HepG2 (cell line): Measurements from ENCODE around the gene TRAPPC4. TPM values are rescaled to one million over a fixed set of nuclear protein-coding genes. Genes with fewer than 3 reads are reported as not detected.

ENCODE experiments used
- HMGA1 ChIP-seq: sonication (generic); formaldehyde crosslinking; conservative IDR thresholded peaks from 2 replicates; pipeline ENCODE4 v1.4.0; 2020; ENCODE audit warnings: missing genetic modification reagents
- KLF16 ChIP-seq, 2 experiments: sonication (generic) in 1 of 2; formaldehyde crosslinking in 1 of 2; IDR thresholded peaks; 2 replicates each; pipeline versions ENCODE4 v1.6.1 to v1.8.0; 2016 to 2023; ENCODE audit warnings: missing genetic modification reagents in 2 of 2, missing compliant biosample characterization in 1 of 2
- POLR2G ChIP-seq: fragments of 200-400 bp; formaldehyde crosslinking; IDR thresholded peaks from 2 replicates; pipeline ENCODE4 v1.6.1; 2018; ENCODE audit warnings: mild to moderate bottlenecking, low read depth, low read length, moderate library complexity
- PRPF4 ChIP-seq: fragments of 200-400 bp; formaldehyde crosslinking; IDR thresholded peaks from 2 replicates; pipeline ENCODE4 v1.6.1; 2016; ENCODE audit warnings: low read length, low read depth; ENCODE audit not compliant: poor library complexity, severe bottlenecking
- SCMH1 ChIP-seq: sonication (generic); formaldehyde crosslinking; IDR thresholded peaks from 2 replicates; pipeline ENCODE4 v1.9.0; 2021; ENCODE audit warnings: missing genetic modification reagents, mild to moderate bottlenecking, borderline replicate concordance
- SMYD3 ChIP-seq: sonication (generic); formaldehyde crosslinking; IDR thresholded peaks from 2 replicates; pipeline ENCODE4 v1.8.1; 2023; ENCODE audit warnings: mild to moderate bottlenecking, missing genetic modification reagents
- ZFP36L1 ChIP-seq: sonication (generic); formaldehyde crosslinking; IDR thresholded peaks from 2 replicates; pipeline ENCODE4 v1.8.0; 2022; ENCODE audit warnings: mild to moderate bottlenecking, missing genetic modification reagents, moderate library complexity
- ZNF446 ChIP-seq: sonication (generic); formaldehyde crosslinking; IDR thresholded peaks from 2 replicates; pipeline ENCODE4 v1.5.0; 2020; ENCODE audit warnings: mild to moderate bottlenecking, missing genetic modification reagents
- polyA plus RNA-seq, 8 experiments: library from polyadenylated mRNA; depleted of rRNA in 3 of 8; stranded (reverse) in 7 of 8; unstranded in 1 of 8; fragments of >200 nt; fragmentation: Illumina TruSeq in 4 of 8; extraction: Trizol in 4 of 8; gene quantifications; 2 replicates each; pipeline versions ENCODE4 v1.2.1 to v1.2.3, GENCODE V29; 2011 to 2016; ENCODE audit warnings: low read depth in 4 of 8, missing spikeins in 1 of 8, mixed read lengths in 1 of 8; ENCODE audit not compliant: insufficient read depth in 1 of 8
- total RNA-seq, 5 experiments: library from RNA; depleted of rRNA; stranded (reverse); fragments of >200 nt; fragmentation: Illumina TruSeq; extraction: Trizol; gene quantifications; 2 replicates each; pipeline ENCODE4 v1.2.3, GENCODE V29; 2016; ENCODE audit warnings: low read depth in 1 of 5
- TF ChIP-seq, protein P1 (sequence below): sonication (generic); formaldehyde crosslinking; IDR thresholded peaks from 2 replicates; pipeline ENCODE4 v1.4.0; 2020; ENCODE audit warnings: missing genetic modification reagents, borderline replicate concordance
- TF ChIP-seq, protein P2 (sequence below): sonication (generic); formaldehyde crosslinking; IDR thresholded peaks from 2 replicates; pipeline ENCODE4 v1.5.1; 2020; ENCODE audit warnings: missing genetic modification reagents, mild to moderate bottlenecking, borderline replicate concordance
- TF ChIP-seq, protein P3 (sequence below): sonication (generic); formaldehyde crosslinking; IDR thresholded peaks from one replicate; pipeline ENCODE4 v1.5.1; 2020; ENCODE audit warnings: mild to moderate bottlenecking, missing genetic modification reagents; ENCODE audit errors: not compliant biosample characterization
- TF ChIP-seq, protein P4 (sequence below): sonication (generic); formaldehyde crosslinking; IDR thresholded peaks from 2 replicates; pipeline ENCODE4 v1.4.0; 2020; ENCODE audit warnings: mild to moderate bottlenecking, missing genetic modification reagents
- TF ChIP-seq, protein P5 (sequence below): sonication (generic); formaldehyde crosslinking; IDR thresholded peaks from 2 replicates; pipeline ENCODE4 v1.4.0; 2020; ENCODE audit warnings: missing genetic modification reagents, mild to moderate bottlenecking, borderline replicate concordance

Gene TRAPPC4
- total and polyA plus RNA-seq, 2 of the 13 experiments (the other 11 are each of a cell fraction or from before 2014, with no cell fraction given): 97.4 to 140 TPM

DNA sequence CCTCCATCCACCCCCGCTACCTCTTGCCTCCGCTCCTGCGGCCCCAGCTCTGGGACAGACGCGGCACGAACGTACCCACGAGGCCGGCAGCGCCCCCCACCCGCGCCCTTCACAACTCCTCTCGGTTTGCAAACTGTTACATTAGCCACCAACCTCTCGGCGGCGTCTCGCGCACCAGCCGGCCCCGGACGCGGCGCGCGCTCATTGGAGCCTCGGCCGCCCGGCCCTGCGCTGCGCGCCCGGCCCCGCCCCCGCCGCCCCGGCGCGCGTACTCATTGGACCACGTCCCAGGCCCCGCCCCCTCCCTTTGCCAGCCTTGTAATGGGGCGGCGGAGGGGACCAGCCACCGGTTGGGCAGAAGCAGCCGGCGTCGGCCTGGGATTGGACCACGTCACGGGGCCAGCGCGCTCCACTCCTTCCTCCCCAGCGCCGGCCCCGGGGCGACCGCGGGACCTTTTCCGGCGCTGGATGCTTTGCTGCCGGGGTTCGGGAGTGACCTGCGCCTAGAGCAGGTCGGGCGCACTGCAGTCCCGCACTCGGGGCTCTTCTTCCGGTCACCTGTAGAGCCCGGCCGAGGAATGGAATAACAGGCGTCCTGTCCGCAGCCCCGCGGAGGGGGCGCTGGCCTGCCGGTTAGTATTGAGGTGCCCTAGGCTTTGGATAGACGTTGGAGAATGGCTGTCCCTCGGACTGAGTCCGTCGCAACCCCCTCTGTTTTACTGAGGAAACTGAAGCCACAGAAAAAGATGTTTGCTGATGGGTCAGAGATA is 38.6 kb downstream of the TRAPPC4 start, which contains the start of gene HYOU1 (continued):
- TF ChIP-seq, protein P1, sequence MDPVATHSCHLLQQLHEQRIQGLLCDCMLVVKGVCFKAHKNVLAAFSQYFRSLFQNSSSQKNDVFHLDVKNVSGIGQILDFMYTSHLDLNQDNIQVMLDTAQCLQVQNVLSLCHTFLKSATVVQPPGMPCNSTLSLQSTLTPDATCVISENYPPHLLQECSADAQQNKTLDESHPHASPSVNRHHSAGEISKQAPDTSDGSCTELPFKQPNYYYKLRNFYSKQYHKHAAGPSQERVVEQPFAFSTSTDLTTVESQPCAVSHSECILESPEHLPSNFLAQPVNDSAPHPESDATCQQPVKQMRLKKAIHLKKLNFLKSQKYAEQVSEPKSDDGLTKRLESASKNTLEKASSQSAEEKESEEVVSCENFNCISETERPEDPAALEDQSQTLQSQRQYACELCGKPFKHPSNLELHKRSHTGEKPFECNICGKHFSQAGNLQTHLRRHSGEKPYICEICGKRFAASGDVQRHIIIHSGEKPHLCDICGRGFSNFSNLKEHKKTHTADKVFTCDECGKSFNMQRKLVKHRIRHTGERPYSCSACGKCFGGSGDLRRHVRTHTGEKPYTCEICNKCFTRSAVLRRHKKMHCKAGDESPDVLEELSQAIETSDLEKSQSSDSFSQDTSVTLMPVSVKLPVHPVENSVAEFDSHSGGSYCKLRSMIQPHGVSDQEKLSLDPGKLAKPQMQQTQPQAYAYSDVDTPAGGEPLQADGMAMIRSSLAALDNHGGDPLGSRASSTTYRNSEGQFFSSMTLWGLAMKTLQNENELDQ: no peak
- TF ChIP-seq, protein P2, sequence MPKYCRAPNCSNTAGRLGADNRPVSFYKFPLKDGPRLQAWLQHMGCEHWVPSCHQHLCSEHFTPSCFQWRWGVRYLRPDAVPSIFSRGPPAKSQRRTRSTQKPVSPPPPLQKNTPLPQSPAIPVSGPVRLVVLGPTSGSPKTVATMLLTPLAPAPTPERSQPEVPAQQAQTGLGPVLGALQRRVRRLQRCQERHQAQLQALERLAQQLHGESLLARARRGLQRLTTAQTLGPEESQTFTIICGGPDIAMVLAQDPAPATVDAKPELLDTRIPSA (CRISPR knock-in tag): no peak
- TF ChIP-seq PRPF4: no peak
- peak; percentile 29 for TF ChIP-seq ZNF446 (CRISPR knock-in tag)
- TF ChIP-seq HMGA1 (CRISPR knock-in tag): no peak
- peak; percentile 81 for TF ChIP-seq POLR2G
- TF ChIP-seq, protein P3, sequence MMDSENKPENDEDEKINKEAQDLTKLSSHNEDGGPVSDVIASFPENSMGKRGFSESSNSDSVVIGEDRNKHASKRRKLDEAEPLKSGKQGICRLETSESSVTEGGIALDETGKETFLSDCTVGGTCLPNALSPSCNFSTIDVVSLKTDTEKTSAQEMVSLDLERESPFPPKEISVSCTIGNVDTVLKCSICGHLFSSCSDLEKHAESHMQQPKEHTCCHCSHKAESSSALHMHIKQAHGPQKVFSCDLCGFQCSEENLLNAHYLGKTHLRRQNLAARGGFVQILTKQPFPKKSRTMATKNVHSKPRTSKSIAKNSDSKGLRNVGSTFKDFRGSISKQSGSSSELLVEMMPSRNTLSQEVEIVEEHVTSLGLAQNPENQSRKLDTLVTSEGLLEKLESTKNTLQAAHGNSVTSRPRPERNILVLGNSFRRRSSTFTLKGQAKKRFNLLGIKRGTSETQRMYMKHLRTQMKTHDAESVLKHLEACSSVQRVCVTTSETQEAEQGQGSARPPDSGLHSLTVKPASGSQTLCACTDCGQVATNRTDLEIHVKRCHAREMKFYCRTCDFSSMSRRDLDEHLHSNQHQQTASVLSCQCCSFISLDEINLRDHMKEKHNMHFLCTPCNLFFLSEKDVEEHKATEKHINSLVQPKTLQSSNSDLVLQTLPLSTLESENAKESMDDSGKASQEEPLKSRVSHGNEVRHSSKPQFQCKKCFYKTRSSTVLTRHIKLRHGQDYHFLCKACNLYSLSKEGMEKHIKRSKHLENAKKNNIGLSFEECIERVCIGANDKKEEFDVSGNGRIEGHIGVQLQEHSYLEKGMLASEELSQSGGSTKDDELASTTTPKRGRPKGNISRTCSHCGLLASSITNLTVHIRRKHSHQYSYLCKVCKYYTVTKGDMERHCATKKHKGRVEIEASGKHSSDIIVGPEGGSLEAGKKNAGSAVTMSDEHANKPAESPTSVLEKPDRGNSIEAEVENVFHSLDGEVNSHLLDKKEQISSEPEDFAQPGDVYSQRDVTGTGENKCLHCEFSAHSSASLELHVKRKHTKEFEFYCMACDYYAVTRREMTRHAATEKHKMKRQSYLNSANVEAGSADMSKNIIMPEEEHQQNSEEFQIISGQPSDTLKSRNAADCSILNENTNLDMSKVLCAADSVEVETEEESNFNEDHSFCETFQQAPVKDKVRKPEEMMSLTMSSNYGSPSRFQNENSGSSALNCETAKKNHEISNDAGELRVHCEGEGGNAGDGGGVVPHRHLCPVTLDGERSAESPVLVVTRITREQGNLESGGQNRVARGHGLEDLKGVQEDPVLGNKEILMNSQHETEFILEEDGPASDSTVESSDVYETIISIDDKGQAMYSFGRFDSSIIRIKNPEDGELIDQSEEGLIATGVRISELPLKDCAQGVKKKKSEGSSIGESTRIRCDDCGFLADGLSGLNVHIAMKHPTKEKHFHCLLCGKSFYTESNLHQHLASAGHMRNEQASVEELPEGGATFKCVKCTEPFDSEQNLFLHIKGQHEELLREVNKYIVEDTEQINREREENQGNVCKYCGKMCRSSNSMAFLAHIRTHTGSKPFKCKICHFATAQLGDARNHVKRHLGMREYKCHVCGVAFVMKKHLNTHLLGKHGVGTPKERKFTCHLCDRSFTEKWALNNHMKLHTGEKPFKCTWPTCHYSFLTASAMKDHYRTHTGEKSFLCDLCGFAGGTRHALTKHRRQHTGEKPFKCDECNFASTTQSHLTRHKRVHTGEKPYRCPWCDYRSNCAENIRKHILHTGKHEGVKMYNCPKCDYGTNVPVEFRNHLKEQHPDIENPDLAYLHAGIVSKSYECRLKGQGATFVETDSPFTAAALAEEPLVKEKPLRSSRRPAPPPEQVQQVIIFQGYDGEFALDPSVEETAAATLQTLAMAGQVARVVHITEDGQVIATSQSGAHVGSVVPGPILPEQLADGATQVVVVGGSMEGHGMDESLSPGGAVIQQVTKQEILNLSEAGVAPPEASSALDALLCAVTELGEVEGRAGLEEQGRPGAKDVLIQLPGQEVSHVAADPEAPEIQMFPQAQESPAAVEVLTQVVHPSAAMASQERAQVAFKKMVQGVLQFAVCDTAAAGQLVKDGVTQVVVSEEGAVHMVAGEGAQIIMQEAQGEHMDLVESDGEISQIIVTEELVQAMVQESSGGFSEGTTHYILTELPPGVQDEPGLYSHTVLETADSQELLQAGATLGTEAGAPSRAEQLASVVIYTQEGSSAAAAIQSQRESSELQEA: no peak
- no peak for TF ChIP-seq SMYD3
- no peak for TF ChIP-seq SCMH1 (CRISPR knock-in tag)
- TF ChIP-seq, protein P4, sequence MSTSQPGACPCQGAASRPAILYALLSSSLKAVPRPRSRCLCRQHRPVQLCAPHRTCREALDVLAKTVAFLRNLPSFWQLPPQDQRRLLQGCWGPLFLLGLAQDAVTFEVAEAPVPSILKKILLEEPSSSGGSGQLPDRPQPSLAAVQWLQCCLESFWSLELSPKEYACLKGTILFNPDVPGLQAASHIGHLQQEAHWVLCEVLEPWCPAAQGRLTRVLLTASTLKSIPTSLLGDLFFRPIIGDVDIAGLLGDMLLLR: no peak
- TF ChIP-seq KLF16 (CRISPR knock-in tag; IDR thresholded peaks at IDR 0.05): no peak; a peak in 1 of 4 replicates
- peak; percentile 72; the same call in 1 of the 2 replicates for TF ChIP-seq ZFP36L1 (CRISPR knock-in tag)
- TF ChIP-seq, protein P5, sequence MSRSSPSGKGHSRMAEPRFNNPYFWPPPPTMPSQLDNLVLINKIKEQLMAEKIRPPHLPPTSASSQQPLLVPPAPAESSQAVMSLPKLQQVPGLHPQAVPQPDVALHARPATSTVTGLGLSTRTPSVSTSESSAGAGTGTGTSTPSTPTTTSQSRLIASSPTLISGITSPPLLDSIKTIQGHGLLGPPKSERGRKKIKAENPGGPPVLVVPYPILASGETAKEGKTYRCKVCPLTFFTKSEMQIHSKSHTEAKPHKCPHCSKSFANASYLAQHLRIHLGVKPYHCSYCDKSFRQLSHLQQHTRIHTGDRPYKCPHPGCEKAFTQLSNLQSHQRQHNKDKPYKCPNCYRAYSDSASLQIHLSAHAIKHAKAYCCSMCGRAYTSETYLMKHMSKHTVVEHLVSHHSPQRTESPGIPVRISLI (CRISPR knock-in tag): no peak; the same call in 1 of the 2 replicates
